Myometrial cell (primary cell): ENCODE data around the gene EFNB1. TPM values are rescaled to one million over a fixed set of nuclear protein-coding genes. Genes with fewer than 3 reads are reported as not detected.

Experiments
- total RNA-seq: library from RNA; depleted of rRNA; stranded (reverse); fragments of >200 nt; gene quantifications from 2 replicates; pipeline ENCODE4 v1.2.3, GENCODE V29; 2015

EFNB1 gene
- total RNA-seq: 34.0 and 39.8 TPM in 2 replicates

DNA sequence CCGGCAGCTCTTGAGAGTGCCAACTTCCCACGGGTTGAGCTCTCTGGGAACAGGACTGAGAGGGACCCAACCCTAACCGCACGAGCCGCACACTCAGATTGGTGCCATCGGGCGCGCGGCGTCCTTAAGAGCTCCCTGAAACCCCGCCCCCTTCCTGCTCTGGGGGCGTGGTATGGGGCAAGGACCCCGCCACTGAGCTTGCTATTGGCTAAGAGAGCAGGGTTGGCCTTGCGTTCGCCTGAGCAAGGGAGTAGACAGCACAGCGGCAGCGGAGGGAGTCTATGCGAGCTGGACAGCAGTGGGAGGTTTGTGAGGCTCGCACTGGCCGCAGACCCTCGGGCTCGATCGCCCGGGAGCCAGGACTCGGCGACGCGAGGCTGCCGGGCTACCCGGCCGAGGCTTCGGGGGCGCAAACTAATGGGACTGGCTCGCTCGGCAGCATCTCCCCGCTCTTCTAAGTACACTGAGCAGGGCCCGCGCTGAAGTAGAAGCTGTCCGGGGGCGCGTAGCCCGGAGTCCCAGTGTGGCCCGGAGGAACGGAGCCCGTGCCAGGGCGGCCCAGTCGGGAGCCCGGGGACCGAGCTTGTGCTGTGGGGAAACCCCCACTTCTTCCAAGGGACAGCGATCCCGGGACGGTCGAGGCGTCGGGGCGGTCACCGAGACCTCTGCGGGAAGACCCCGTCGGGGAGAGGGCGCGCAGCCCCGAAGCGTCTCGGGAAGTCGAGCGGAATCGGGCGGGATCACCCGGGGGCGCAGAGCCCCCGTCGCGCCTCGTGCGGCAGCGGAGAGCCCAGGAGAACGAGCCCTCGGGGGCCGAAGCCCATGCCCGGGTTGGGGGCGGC, at the start of gene EFNB1:
Gene EFNB1 (plus strand): TSS at position 282 of the 842 bp plus-strand sequence. CDS start 756 bp downstream, outside the sequence.

Other genes starting within 250 kb of the EFNB1 start
- 2.8 and 5.5 TPM in 2 replicates for gene STARD8, start 181.4 kb upstream of the EFNB1 start, total RNA-seq